Measurements from ENCODE around the gene UGT1A9.
"Not testable (repeated sequence)": the region's sequence is repeated elsewhere in the genome, so short reads cannot be mapped to it uniquely, and the experiment has no call there.

The UGT1A9 gene

GRCh38 chr2:233714121-233714520 is 42.4 kb downstream of the UGT1A9 start:
- Histone ChIP-seq H3F3A (ENCODE audit: insufficient read depth, low read length) (no peaks in the 10 kb centered on the region), H3K27me3 (replicated peaks; ENCODE audit: insufficient read depth, low read length) (no peaks in the 10 kb centered on the region), H4K20me1 (ENCODE audit: insufficient read depth, low read length) (no peaks in the 10 kb centered on the region), H3K79me2 (ENCODE audit: low read length) (no peaks in the 10 kb centered on the region), H2AFZ (ENCODE audit: low read length) (no peak overlapping the region), H3K27ac (ENCODE audit: low read length) (no peak overlapping the region), H3K9me2 (replicated peaks; ENCODE audit: insufficient read depth, low read length) (no peaks in the 10 kb centered on the region), H3K9ac (ENCODE audit: low read length) (no peak overlapping the region), H3K4me1 (ENCODE audit: low read length) (no peaks in the 10 kb centered on the region), H3K9me3 (replicated peaks; ENCODE audit: insufficient read depth, low read length) (no peaks in the 10 kb centered on the region), H3K4me3 (ENCODE audit: low read length) (no peak overlapping the region), H3K36me3 (replicated peaks; ENCODE audit: insufficient read depth, low read length) (no peaks in the 10 kb centered on the region), H3K4me2 (ENCODE audit: low read depth, low read length) (no peak overlapping the region)
- DNase-seq = no peak
- TF ChIP-seq EZH2phosphoT487 (IDR thresholded peaks at IDR 0.05; ENCODE audit: low read length) (no peak), CTCF (IDR thresholded peaks at IDR 0.05; ENCODE audit: low read length) (no peak), EZH2 (optimal IDR thresholded peaks at IDR 0.05; ENCODE audit: low read depth, low read length) (no peak)

GRCh38 chr2:233718552-233718951 is 46.9 kb downstream of the UGT1A9 start, which contains the start of gene UGT1A4:
UGT1A4 (plus strand) TSS chr2:233718736; CDS start chr2:233718821, 85 bp downstream.
- H3K4me1 ChIP-seq (ENCODE audit: low read length) = no peaks in the 10 kb centered on the region
- H3K27ac ChIP-seq (ENCODE audit: low read length) = no peak within 1 kb of the TSS
- H3K9me3 ChIP-seq (replicated peaks; ENCODE audit: insufficient read depth, low read length) = no peaks in the 10 kb centered on the region
- H3K27me3 ChIP-seq (replicated peaks; ENCODE audit: insufficient read depth, low read length) = no peaks in the 10 kb centered on the region
- no peak within 1 kb of the TSS for H3K9ac ChIP-seq (ENCODE audit: low read length)
- H3K36me3 ChIP-seq (replicated peaks; ENCODE audit: insufficient read depth, low read length) = no peaks in the 10 kb centered on the region
- H3K79me2 ChIP-seq (ENCODE audit: low read length) = no peaks in the 10 kb centered on the region
- H4K20me1 ChIP-seq (ENCODE audit: insufficient read depth, low read length) = no peaks in the 10 kb centered on the region
- no peak within 1 kb of the TSS for H3K4me3 ChIP-seq (ENCODE audit: low read length)
- no peak for DNase-seq
- no peak within 1 kb of the TSS for H2AFZ ChIP-seq (ENCODE audit: low read length)
- no peaks in the 10 kb centered on the region for H3F3A ChIP-seq (ENCODE audit: insufficient read depth, low read length)
- no peaks in the 10 kb centered on the region for H3K9me2 ChIP-seq (replicated peaks; ENCODE audit: insufficient read depth, low read length)
- TF ChIP-seq EZH2phosphoT487 (IDR thresholded peaks at IDR 0.05; ENCODE audit: low read length) (no peak), EZH2 (optimal IDR thresholded peaks at IDR 0.05; ENCODE audit: low read depth, low read length) (no peak), CTCF (IDR thresholded peaks at IDR 0.05; ENCODE audit: low read length) (no peak)
- no peak within 1 kb of the TSS for H3K4me2 ChIP-seq (ENCODE audit: low read depth, low read length)

- Histone ChIP-seq H3K4me1 (ENCODE audit: low read length) (no peaks in the 10 kb centered on the region), H4K20me1 (ENCODE audit: insufficient read depth, low read length) (no peaks in the 10 kb centered on the region), H3K4me3 (ENCODE audit: low read length) (no peak within 1 kb of the TSS), H3K9me3 (replicated peaks; ENCODE audit: insufficient read depth, low read length) (no peaks in the 10 kb centered on the region), H3K36me3 (replicated peaks; ENCODE audit: insufficient read depth, low read length) (no peaks in the 10 kb centered on the region), H3K4me2 (ENCODE audit: low read depth, low read length) (no peak within 1 kb of the TSS), H3K27me3 (replicated peaks; ENCODE audit: insufficient read depth, low read length) (no peaks in the 10 kb centered on the region), H3K9me2 (replicated peaks; ENCODE audit: insufficient read depth, low read length) (no peaks in the 10 kb centered on the region), H3K9ac (ENCODE audit: low read length) (no peak within 1 kb of the TSS), H3F3A (ENCODE audit: insufficient read depth, low read length) (no peaks in the 10 kb centered on the region), H3K79me2 (ENCODE audit: low read length) (no peaks in the 10 kb centered on the region), H2AFZ (ENCODE audit: low read length) (no peak within 1 kb of the TSS), H3K27ac (ENCODE audit: low read length) (no peak within 1 kb of the TSS)
- TF ChIP-seq CTCF (IDR thresholded peaks at IDR 0.05; ENCODE audit: low read length) (no peak), EZH2phosphoT487 (IDR thresholded peaks at IDR 0.05; ENCODE audit: low read length) (no peak), EZH2 (optimal IDR thresholded peaks at IDR 0.05; ENCODE audit: low read depth, low read length) (no peak)
- DNase-seq = no peak
Observed at GRCh38 chr2:233728723-233729301, 57.1 kb downstream of the UGT1A9 start, which contains the start of gene UGT1A3. UGT1A3 (plus strand) TSS chr2:233729042; CDS start chr2:233729127, 85 bp downstream.

- H3K9ac ChIP-seq (ENCODE audit: low read length); H2AFZ ChIP-seq (ENCODE audit: low read length); H3F3A ChIP-seq (ENCODE audit: insufficient read depth, low read length); H3K4me3 ChIP-seq (ENCODE audit: low read length); H3K79me2 ChIP-seq (ENCODE audit: low read length); H3K9me2 ChIP-seq (replicated peaks; ENCODE audit: insufficient read depth, low read length); H4K20me1 ChIP-seq (ENCODE audit: insufficient read depth, low read length); H3K36me3 ChIP-seq (replicated peaks; ENCODE audit: insufficient read depth, low read length); H3K27me3 ChIP-seq (replicated peaks; ENCODE audit: insufficient read depth, low read length); H3K27ac ChIP-seq (ENCODE audit: low read length); H3K9me3 ChIP-seq (replicated peaks; ENCODE audit: insufficient read depth, low read length); DNase-seq; H3K4me2 ChIP-seq (ENCODE audit: low read depth, low read length); H3K4me1 ChIP-seq (ENCODE audit: low read length): not testable (repeated sequence)
Observed at GRCh38 chr2:233736868-233737653, 65.4 kb downstream of the UGT1A9 start.

All from MM.1S (cell line).